NCI-H2227 (cell line): ENCODE data around the gene WDR7.
A peak's percentile ranks its signal among the peaks of the same experiment; 100 is the strongest.

ENCODE experiments used
- DNase-seq: peaks from one replicate; lab custom pipeline; 2025; ENCODE audit not compliant: unreplicated experiment; lab: John Stamatoyannopoulos, UW

The WDR7 gene

GRCh38 chr18:56650944-56651770 is at the start of gene WDR7:
Gene WDR7 (plus strand): TSS chr18:56651359. CDS start chr18:56672516, 21,157 bp downstream.
- peak; percentile 99 for DNase-seq

GRCh38 chr18:56606618-56607017 is 44.5 kb upstream of the WDR7 start:
- DNase-seq, result no peak

- peak; percentile 13 for DNase-seq
Measured at GRCh38 chr18:56615738-56616520, 35.2 kb upstream of the WDR7 start.

GRCh38 chr18:56627991-56628390 is 23.2 kb upstream of the WDR7 start:
- no peak for DNase-seq

- DNase-seq, result no peak
Measured at GRCh38 chr18:56632070-56633022, 18.8 kb upstream of the WDR7 start.

GRCh38 chr18:56635007-56635406 is 16.2 kb upstream of the WDR7 start:
- DNase-seq, result no peak

DNA sequence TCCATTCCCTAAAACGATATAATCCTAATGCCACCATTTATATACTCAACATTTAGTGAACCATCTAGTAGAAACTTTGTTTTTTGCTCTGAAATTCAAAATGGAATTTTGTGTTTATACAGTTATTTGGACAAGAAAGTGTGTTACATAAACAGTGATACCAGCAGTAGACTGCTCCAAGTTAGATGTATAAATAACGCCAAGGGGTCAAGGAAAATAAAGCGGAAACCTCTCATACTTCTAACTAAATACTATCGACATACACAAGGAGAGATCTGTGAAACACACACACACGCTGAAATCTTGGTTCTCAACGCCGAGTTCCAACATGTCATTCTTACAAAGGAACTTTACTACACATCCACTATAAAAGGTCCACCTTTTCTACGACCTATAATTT is 14.0 kb upstream of the WDR7 start:
- no peak for DNase-seq

- DNase-seq, result peak; percentile 31
Measured at GRCh38 chr18:56637711-56638231, 13.4 kb upstream of the WDR7 start.

- DNase-seq, result peak; percentile 100
Measured at GRCh38 chr18:56638232-56639103, 12.7 kb upstream of the WDR7 start, which contains the start of gene TXNL1. Gene TXNL1 (minus strand): TSS chr18:56638592. CDS start chr18:56638440, 152 bp downstream.

- DNase-seq, result peak; percentile 49
Measured at GRCh38 chr18:56639104-56639381, 12.1 kb upstream of the WDR7 start.

DNA sequence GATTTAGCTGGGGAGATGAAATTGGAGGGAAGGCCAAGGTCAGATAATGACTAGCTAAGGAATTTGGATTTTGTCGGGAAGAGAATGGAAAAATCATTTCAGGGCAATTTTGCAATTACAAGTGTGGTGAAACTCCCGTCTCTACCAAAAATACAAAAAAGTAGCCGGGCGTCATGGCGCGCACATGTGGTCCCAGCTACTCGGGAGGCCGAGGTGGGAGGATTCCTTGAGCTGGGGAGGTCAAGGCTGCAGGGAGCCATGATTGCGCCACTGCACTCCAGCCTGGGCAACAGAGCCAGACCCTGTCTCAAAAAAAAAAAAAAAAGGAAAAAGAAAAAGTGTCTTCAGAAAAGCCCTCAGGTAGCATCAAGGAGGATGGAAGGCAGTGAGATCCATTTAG is 11.6 kb upstream of the WDR7 start:
- peak; percentile 33 for DNase-seq

DNA sequence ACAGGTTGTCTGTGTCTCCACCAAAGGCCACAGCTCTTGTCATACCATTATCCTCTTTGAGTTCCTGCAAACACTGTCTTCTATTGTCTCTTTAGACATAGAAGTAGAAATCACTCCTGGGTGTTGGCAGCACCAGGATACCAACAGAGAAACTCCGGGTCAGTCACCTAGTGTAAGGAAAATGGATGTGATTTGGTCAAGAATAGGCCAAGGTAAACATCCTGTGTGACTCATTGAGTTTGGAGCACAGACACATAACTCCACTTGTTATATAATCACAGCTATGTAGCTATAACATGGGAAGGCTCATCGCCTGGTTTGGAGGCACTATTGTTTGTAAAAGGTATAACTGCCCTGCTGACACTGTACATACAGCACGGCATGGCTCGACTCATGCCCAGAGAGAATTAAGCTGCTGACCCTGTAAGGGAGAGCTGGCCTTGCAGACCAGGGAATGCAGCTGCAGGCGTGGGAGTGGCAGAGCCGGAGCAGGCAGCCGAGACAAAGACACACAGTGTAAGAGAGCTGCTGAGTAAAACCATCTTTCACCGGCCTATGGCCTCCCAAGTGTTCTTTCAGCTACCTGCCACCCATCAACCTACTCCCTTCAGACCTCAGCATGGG is 9.3 kb upstream of the WDR7 start:
- DNase-seq, result no peak

GRCh38 chr18:56643381-56643780 is 7.8 kb upstream of the WDR7 start:
- DNase-seq, result no peak

DNA sequence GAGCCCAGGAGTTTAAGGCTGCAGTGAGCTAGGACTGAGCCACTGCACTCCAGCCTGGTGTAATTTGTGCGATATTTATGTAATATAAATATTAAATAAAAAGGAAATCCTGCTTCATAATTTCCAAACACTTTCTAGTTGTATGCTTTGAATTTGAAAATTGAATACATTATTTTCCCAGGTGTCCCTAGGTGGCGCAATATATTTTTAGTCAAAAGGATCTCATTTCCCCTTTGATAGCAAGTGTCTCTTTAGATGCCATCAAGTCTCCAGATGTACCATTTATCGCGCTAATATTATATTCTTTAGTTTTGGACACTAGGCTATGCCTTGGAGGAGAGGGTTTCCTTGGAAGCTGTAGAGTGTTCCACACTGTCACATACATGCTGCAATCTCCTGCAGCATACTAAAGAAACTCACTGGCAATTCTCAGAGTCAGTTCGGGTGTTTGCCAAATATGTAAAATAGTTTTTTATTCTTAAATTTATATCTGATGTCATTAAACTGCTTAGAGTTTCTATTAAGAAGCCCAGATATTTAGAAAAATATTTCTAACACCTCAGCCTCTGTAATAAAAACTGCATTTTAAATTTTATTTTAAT is 5.6 kb upstream of the WDR7 start:
- peak; percentile 48 for DNase-seq

GRCh38 chr18:56647071-56647470 is 4.1 kb upstream of the WDR7 start:
- DNase-seq, result no peak

- no peak for DNase-seq
Measured at GRCh38 chr18:56647951-56648893, 2.9 kb upstream of the WDR7 start.

- no peak for DNase-seq
Measured at GRCh38 chr18:56649996-56650395, 1.2 kb upstream of the WDR7 start.

DNA sequence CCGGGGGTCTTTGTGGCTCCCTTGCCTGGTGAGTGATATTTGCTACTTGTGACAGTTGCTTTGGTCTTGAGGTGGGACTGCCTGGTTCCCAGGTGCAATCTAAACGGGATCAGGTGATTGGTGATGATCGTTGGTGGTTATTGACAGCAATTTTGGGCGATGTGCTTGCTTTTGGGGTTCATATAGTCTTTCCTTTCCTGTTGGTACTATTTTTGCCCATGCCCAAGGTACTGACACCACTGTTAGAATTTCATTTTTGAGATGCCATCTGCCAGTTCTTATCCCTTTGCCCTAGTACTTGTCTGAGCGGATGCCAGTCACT is 573 bp downstream of the WDR7 start:
- no peak for DNase-seq
